Omental fat pad (tissue), 4 donors: ENCODE measurements around the gene ZFHX3. TPM values are rescaled to one million over a fixed set of nuclear protein-coding genes. Genes with fewer than 3 reads are reported as not detected.

Experiments used
- ATAC-seq: fragments of 150-250 bp; one replicate; pipeline ENCODE4 v1.9.1; 2016; ENCODE audit warnings: mild to moderate bottlenecking, moderate library complexity; ENCODE audit not compliant: low FRiP score
- DNase-seq: peaks from one replicate; pipeline ENCODE4 v3.0.0-alpha.2; 2019; ENCODE audit warnings: low spot score
- total RNA-seq, 4 donors: library from RNA; depleted of rRNA; stranded (reverse); fragments of >200 nt; gene quantifications; one replicate each; pipeline ENCODE4 v1.1.0, GENCODE V29; 2016
- TF ChIP-seq, protein P1 (sequence below), 3 donors: fragments of 450-650 bp; IDR thresholded peaks; one replicate each; pipeline ENCODE4 v1.5.1; 2016 to 2017; ENCODE audit warnings: antibody characterized with exemption in 3 of 3, mild to moderate bottlenecking in 3 of 3, moderate library complexity in 2 of 3

ZFHX3 gene
- total RNA-seq, 4 donors from 2014 or later = 11.8 to 35.2 (median 13.7) TPM

DNA sequence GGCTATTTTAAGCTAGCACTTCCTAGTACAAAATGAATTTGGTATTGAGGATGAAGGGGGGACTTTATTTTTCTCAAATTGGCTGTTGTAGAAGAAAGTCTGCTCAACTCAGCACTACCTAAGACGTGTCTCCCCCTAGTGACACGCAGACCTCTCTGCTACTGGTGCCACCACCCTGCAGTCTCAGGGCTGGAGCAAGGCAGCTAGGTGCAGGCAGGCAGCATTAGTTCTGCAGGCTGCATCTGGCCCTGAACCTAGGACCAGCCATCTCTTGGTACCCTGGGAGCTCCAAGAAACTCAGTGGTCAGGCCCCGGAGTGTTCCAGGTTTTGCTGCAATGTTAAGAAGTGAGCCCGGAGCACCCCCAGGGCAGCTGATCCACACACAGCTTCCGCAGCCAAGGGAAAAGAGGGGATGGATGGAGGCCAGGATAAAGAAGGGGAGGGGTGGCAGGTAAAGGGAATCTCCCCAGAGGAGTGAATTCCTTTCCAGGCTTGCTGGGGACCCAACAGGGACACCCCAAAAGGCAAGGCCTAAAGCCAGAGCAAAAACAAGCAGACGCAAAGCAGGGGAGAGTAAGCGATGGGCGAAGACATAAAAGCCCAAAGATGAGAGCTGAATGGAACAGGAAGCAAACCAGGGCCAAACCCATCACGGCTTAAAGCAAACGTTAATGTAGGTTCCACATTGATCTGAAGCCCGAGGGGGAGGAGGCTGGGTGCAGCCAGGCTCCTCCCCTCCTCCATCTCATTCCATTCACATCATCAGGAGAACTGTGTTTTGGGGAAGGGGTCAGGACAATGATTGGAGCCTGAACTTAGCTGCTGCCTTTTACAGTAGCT, 200.5 kb downstream of the ZFHX3 start:
- no peak for DNase-seq
- TF ChIP-seq, protein P1, sequence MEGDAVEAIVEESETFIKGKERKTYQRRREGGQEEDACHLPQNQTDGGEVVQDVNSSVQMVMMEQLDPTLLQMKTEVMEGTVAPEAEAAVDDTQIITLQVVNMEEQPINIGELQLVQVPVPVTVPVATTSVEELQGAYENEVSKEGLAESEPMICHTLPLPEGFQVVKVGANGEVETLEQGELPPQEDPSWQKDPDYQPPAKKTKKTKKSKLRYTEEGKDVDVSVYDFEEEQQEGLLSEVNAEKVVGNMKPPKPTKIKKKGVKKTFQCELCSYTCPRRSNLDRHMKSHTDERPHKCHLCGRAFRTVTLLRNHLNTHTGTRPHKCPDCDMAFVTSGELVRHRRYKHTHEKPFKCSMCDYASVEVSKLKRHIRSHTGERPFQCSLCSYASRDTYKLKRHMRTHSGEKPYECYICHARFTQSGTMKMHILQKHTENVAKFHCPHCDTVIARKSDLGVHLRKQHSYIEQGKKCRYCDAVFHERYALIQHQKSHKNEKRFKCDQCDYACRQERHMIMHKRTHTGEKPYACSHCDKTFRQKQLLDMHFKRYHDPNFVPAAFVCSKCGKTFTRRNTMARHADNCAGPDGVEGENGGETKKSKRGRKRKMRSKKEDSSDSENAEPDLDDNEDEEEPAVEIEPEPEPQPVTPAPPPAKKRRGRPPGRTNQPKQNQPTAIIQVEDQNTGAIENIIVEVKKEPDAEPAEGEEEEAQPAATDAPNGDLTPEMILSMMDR (IDR thresholded peaks at IDR 0.05) = no peak
- ATAC-seq = no peak

DNA sequence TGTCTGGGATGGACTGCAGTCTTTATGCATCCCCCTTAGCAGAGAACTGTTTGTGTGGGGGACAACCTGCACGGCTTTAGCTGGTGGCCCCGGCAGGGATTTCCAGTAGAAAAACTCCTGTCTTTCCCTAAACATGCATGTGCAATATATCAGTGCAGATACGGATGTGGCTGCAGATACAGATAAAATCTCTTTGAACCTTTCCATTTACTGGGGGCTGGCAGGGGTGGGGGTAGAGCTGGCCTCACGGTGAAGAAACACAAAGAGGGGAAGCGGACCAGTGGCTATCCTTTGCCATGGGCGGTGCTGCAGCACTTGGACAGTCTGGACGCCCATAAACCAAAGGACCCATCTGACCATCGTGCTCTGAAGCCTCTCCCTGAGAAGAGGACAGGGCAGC, 201.3 kb downstream of the ZFHX3 start:
- ATAC-seq = no peak
- DNase-seq = no peak
- TF ChIP-seq, protein P1 (IDR thresholded peaks at IDR 0.05) = no peak

DNA sequence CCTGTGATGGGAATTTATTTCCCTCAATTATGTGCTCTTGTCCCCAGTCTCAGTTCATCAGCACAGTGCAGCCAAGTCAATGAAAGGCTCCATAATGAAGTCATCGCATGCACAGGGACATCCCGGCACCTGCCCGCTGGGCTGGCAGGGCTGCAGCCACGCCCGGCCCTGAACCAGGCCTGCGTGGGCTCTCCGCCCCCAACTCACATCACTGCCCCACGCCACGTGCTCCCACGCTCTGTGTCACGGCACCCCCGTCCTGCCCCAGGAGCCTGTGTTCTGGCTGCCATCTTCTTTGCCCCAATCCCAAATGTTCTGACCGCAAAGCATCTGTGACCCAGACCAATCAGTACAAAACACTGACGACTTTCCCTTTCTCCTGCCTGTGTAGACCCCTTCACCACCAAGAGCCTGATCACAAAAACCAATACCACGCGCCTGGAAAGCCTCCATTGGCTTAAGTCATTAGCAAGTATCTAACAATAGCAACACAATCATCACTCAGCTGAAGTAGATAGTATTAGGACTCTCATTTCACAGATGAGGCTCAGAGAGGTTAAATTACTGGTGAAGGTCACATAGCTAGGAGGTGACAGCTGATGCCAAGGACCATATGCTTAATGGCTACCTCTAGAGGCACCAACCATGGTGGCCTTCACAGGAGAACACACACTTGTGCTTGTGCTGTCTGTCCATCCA, 202.5 kb downstream of the ZFHX3 start:
- ATAC-seq = no peak
- TF ChIP-seq, protein P1 (IDR thresholded peaks at IDR 0.05) = no peak

DNA sequence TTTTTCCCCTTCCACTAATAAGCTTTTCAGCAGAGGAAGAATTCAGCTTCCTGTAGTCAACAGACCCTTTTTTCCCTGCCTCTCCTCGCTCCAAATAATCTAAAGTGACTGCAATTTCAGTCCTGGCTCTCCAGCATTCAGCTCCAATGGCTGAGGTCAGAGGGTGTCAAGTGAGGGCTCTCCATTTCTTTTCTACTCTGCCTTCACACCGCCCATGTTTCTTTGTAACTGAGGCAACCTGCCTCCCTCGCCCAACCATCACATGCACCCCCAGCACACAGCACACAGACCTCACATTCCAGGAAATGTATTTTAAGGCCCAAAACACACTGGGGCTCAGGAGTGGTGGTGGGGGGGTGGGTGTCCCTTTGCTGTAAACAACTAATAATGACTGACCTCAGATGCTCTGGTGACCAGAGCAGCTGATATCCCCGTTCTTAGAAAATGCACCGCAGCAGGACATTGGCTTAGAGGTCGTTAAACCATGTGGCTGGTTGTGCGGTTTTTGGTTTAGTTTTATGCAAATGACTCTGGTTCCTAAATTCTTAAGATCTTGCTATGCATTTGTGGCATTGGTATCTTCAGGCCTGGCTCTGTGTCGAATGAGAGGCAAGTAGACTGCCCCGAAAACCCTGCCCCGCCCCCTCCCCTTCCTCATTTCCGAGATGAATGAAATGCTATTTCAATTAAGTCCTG, 203.6 kb downstream of the ZFHX3 start:
- DNase-seq (no peak), ATAC-seq (no peak)
- TF ChIP-seq, protein P1 (IDR thresholded peaks at IDR 0.05) = no peak

More for the DNA sequence above, 202.5 kb downstream of the ZFHX3 start:
- no peak for DNase-seq

DNA sequence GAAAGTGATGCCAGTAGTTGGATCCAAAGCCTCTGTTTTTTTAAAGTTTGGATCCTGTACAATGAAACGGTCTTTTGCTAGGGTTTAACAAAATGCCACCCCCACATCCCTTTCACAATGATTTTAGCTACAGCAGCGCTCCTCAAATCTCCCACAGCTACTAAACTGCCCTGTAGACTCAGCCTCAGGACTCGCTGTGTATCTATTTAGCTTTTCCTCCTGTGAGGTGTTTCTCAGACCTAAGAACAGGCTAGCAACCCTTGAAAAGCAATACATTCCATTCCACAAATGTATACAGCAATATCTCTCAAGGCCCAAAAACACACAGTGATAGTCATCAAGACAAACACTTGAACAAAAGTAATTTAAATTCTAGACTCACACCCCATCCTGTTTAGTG, 206.4 kb downstream of the ZFHX3 start:
- TF ChIP-seq, protein P1 (IDR thresholded peaks at IDR 0.05) = no peak
- DNase-seq (no peak), ATAC-seq (no peak)

DNA sequence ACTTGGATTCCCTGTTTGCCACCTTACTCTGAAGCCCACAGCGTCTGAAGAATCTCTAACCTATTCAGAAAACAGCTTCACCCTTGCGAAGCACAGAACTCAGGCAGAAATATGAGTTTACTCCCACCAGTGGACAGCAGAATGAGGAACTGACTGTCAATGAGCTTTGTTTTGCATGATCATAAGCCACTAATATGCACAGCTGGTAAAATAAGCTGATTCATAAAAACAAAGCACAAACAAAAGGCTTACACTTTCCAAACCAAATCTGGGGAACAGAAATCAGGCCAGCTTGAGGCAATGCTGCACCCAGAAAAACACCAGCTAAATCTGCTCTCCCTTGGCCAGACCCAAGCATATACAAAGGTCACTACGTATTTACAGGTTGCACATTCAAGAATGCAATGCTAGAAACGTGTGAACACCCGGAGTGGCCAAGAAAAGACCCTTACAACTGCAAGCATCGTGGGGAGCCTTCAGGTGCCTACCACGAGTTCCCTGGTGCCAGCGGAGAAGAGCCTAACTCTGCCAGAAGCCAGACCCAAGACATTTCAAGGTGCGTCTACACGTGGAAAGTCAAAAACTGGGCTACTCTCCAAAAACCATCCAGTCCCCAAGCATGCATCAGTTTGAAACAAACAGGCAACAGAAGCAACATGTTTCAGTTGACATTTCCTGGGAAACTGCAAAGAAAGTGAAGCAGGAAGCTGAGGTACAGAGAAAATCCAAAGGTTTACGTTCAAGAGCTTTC, 207.1 kb downstream of the ZFHX3 start:
- DNase-seq (no peak), ATAC-seq (no peak)
- TF ChIP-seq, protein P1 (IDR thresholded peaks at IDR 0.05) = no peak
